Epidermal melanocyte (primary cell): Measurements from ENCODE around the gene NTMT1.
"Not testable (repeated sequence)": the region's sequence is repeated elsewhere in the genome, so short reads cannot be mapped to it uniquely, and the experiment has no call there.

Source experiments
- DNase-seq: peaks from one replicate; pipeline ENCODE4 v3.0.0; 2011; ENCODE audit warnings: low spot score; ENCODE audit not compliant: insufficient read length

NTMT1 gene, protein sequence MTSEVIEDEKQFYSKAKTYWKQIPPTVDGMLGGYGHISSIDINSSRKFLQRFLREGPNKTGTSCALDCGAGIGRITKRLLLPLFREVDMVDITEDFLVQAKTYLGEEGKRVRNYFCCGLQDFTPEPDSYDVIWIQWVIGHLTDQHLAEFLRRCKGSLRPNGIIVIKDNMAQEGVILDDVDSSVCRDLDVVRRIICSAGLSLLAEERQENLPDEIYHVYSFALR

DNA sequence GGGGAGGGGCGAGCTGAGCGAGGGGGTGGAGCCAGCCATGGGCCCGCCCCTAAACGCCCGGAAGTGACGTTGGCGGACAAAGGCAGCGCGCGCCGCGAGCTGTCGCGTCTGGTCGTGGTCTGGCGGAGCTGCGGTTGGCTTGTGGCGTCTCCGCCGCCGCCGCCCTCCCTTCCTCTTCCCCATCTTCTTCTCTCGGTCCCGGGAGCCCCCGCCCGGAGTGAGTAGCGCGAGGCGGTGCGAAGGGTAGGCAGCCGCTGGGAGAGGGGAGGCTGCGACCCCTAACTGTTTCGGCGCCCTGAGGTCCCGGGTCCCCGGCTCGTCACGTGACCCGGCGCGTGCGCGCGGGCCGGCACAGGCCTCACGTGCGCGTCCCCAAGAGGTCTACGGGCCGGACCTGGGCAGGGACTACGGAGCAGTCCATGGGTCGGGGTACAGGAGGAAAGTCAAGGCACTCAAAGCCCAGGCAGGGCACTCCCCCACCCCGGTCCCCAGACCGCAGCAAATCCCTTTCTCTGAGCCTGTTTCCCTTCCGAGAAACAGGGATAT is at the start of gene NTMT1:
Gene NTMT1, plus strand, starts transcription at position 85 of the 546 bp plus-strand sequence. CDS start 6,541 bp downstream, outside the sequence.
- DNase-seq = peak; percentile 91

DNA sequence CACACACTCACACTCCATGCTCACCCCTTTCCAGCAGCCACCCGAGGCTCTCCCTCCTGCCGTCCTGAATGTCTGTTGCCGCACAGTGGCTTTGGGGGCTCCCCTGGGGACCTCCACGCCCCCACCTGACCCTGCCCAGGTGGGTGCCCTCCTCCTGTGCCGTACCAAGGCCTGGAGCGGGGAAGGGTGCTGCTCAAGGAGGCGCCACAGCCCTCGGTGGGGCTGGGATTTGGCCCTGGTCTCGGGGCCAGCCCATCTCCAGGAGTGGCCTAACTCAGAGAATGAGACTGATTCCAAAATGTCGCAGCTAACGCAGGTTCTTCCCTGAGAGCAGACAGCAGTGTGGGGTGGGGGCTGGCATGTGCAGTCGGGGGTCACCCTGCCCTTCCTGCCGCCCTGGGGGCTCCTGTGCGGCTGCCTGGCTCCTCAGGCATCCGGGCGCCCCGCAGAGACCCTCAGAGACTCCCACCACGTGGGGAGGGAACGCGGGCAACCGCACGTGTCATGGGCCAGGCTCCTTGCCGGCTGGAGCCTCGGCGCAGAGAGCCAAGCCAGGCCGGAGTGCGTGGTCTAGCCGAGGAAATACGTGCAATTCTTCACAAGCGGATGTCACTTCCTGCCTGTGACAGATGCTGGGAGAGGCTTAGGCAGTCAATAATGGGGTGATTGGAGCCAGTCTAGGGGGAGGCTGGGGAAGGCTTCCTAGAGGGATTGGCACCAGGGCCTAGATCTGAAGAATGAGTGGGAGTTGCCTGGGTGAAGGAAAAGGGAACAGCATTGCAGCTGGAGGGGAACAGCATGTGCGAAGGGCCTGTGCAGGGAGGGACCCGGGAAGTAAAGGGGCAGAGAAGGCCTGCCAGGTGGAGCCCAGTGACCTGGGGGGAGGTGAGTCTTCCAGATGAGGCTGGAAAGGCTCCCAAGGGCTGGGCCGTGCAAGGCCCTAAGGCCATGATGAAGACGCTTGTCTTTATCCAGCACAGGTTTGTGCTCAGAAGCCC is 49.1 kb upstream of the NTMT1 start:
- no peak for DNase-seq

DNA sequence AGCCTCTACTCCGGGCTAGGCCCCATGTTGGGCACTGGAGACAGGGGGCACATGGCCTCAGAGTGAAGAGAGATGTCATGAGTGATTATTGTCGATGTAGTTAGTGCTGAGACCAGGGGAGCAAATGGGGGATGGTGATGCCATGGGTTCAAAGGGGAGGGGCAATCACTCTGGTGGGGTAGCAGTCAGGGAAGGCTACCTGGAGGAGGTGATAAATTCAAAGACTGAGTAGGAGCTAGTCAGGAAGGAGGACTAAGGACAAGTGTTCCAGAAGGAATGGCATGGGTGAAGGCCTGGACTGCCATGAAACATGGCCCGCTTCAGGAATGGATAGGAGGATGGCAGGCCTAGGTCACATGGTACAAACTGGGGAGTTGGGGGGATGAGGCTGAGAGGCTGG is 46.7 kb upstream of the NTMT1 start:
- no peak for DNase-seq

DNA sequence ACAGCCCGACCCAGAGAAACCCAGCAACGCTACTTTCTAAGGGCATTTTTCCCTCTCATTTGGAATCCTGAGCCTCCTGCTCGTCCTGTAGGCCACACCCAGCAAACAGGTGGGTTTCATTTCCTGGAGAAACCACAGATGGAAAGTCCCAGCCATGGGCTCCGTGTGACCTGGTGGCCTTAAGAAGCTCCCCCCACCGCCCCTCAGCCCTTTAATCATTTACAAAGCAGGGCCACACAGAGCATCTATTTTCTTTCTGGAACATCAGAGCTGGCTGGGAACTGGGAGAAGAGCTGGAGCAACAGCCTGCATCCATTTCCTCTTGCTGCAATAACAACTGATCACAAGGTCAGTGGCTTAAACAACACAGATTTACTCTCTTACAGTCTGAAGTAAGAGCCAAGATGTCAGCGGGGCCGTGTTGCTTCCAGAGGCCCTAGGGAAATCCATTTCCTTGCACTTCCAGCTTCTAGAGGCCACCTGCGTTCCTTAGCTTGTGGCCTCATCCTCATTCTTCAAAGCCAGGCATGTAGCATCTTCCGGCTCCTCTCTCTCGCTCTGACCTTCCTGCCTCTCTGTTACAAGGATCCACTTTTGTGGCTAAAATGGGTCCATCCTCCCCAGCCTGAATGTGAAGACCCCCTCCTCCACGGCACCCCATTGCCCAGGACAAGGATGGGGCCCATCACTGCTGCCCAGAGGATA is 45.6 kb upstream of the NTMT1 start:
- no peak for DNase-seq

DNA sequence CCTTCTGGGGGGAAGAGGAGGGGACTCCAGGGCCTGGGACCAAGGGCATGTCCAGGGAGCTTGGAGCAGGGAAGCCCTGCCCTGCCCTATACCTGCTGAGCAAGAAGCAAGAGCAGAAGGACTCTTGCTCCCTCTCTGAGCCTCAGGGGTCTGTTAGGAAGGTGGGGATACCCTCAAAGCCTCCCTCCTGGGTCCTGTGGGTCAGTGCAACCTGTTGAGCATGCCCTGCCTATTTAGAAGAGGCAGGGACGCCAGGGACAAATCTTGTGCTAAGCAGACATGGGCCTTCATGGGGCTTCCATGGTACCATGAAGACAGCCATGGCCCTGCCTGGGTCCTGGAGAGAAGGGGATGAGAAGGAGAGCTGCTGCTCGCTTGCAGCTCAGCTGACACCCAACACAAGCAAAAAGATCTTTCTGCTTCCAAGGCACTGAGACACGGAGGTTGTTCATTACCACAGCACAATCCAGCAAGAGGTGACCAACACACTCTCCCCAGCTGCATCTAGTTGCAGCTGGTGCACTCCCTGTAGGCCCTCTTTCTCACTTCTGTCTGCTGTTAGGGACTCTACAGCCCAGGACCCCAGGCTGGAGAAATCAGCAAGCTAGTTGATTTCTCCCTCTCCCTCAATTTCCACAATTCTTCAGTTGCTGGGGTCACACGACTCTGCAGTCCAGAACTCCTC is 44.3 kb upstream of the NTMT1 start:
- no peak for DNase-seq

DNA sequence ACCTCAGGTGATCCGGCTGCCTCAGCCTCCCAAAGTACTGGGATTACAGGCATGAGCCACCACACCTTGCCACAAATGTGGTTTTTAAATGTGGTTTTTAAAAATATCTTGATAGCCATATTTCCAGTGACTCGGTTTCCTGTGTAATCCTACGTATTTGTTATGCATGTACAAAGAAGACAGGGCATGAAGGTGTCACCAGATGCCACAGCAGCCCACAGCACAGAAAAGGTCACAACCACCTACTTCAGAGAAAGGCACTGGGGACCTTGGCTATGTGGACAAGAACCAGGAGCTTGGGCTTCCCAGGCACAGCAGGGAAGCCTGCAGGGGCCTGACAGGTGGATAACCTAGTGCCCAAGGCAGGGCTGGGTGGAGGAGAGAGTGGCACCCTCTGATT is 43.1 kb upstream of the NTMT1 start:
- no peak for DNase-seq

DNA sequence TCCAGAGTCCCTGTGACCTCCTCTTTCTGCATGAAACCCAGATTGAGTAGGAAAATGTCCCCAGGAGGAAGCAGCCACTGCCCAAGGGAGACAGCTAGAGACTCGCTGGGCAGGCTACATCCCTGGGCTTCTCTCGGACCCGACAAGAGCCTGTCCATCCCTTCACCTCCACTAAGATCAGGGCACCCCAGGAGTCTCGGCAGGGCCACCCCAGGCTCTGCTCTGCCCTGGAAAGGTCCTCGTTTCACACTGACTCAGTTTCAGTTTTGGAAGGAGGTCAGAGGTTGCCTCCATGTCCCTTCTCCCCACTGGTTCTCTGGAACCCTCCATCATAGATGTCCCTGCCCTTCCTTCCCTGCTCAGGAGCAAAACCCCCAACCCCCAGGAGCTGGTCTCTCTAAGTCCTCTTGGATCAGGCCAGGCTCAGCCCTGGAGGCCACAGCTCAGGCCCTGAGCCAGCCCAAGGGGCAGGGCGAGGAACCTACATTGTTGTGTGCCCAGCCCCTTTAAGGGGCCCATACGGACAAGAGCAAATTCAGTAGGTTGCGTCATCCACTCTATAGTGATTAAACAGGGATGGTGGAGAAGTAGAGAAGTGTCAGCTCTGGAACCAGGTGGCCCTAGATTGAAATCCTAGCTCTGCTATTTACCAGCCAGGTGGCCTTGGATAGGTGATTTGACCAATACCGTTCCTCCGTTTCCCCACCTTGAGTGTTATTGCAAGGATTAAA is 42.5 kb upstream of the NTMT1 start:
- DNase-seq = no peak

DNA sequence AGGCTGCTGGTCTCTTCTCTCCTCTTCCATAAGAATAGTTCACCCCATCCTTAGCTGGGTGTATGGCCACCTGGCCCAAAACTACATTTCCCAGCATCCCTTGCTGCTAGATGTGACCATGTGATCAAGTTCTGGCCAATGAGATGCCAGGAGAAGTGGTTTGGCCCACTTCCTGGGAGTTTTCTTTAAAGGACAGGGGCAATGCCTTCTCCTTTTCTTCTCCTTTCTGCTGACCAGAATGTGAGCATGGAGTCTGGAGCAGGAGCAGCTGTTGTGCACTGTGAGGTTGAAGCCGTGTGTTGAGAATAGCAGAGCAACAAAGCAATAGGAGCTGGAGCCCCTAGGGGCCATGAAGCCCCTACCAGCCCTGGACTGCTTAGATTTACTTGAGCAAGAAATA is 41.8 kb upstream of the NTMT1 start:
- DNase-seq = peak; percentile 88

DNA sequence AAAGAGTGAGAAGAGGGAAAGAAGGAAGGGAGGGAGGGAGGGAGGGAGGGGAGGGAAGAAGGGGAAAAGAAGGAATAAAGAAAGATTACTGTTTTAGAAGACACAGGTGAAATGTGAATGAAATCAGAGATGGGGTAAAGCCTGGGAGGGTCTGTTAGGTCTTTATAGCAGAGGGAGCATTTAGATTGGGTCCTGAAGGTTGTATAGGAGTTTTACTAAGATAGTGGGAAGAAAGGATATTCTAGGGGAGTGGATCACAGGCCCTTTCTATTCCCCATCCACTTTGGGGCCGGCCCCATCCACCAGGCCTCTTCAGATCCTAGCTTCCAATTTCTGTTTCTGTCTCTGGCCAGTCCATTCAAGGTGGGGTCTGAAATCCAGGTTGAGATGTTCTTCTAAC is 40.6 kb upstream of the NTMT1 start:
- DNase-seq = no peak

DNA sequence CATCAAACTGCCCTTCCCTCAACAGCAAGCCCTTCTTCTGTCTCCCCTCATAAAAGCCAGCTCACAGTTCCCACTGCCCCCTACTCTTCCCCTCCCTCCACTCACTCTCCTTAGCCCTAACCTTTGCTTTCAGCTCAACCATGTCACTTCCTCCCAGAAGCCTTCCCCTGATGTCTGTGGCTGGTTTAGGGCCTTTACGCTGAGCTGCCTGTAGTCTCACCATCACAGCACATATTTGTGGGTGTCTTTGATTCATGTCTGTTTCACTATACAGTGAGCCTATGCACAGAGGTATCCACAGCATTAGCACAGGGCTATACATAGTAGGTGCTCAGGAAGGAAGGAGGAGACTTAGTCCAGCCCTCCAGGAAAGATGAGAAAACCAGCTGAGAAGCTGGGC is 39.7 kb upstream of the NTMT1 start:
- no peak for DNase-seq

DNA sequence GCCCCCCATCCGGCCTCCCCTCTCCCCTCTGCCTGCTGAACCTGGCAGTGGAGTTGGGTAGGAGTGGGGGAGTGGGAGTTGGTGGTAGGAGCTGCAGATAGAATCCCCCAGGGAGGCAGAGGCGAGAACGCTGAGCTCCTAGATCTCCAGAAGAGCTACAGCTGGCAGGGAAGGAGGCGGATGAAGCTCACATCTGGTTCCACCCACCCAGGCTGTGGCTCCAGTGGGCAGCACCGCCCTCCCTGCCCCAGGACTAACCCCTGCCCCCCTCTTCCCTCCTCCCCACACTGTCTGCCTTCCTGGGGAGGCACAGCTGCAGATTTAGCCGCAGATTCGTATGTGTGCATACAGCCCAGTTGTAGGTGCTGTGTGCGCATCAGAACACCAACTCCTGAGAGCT is 39.3 kb upstream of the NTMT1 start:
- no peak for DNase-seq

DNA sequence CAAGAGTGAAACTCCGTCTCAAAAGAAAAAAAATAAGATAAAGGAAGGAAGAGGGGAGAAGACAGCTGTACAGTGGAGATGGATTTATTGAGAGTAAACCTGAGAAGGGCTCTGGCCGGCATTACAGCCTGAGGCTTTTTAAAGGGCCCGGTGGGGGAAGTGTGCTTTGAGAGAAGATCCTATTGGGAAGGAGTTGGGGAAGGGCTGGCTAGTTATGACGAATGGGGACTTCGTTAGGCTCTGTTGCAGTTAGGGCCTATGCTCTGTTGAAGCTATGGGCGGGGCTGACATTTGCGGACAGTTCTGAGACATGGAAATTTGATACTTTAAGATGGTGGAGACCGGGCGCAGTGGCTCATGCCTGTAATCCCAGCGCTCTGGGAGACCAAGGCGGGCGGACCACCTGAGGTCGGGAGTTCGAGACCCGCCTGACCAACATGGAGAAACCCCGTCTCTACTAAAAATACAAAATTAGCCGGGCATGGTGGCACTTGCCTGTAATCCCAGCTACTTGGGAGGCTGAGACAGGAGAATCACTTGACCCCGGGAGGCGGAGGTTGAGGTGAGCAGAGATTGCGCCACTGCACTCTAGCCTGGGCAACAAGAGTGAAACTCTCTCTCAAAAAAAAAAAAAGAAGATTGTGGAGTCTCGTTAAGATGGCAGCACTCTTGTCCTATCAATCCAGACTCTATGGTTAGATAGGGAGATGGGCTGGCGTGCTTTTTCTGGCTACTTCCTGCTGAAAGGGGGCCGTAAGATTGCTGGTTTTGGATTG is 38.3 kb upstream of the NTMT1 start:
- no peak for DNase-seq

DNA sequence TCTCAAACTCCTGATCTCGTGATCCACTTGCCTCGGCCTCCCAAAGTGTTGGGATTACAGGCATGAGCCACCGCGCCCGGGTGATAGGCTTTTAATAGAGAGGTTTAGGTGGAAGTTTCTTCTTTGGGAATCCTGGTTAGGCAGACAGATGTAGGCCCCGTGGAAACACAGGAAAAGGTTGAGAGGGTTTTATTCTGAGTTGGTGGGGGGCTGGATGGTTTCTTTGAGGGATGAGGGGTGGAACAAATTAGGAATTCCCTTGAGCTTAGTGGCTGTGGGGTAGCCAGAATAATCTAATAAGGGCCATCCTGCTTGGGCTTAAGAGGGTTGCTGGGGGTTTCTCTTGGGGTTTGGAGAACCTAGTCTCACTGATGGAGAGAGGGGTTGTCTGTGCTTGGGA is 35.5 kb upstream of the NTMT1 start:
- no peak for DNase-seq

DNA sequence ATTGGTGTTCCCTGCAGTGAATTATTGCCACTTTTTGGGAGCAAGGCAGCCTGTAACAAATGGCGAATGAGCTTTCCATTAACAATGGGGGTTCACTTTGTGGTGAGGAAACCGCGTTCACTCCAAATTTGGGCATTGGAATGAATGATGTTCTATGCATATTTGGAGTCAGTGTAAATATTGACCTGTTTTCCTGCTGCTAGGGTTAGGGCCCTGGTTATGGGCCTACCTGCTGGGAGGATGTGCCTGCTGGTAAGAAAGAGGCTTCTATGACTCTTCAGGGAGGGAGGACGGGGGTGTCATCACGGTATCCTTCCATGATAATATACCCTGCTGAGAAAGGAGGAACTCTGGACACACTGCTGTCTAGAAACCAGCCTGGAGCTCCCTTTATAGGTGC is 34.0 kb upstream of the NTMT1 start:
- DNase-seq = no peak

DNA sequence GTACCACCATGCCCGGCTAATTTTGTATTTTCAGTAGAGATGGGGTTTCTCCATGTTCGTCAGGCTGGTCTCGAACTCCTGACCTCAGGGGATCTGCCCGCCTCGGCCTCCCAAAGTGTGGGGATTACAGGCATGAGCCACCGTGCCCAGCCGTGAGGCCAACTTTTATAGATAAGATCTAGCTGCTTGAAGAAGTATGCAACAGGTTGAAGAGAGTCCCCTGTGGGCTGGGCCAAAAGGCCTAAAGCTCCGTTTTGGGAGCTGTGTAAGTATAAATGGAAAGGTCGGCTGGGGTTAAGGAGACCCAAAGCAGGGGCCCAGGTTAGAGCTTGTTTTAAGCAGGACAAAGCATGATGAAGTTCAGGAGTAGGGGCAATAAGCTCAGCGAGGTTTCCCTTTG is 33.2 kb upstream of the NTMT1 start:
- not testable (repeated sequence) for DNase-seq

DNA sequence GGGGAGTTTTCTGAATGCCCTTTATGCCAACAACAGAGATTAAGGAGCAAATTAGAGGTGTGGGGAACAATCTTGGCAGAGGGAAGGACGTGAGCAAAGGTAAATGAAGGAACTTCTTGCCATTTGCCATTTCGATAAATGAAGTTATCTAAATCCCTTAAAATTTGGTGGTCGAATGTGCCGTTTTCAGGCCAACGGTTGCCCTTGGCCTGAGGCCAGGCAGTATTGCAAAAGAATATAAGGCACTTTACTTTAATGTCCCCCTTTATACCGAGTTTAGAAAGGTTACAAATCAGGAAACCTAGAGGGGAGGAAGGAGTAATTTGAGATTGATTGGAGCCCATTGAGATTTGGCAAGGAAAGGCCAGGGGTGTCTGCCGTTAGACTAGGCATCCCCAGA is 31.3 kb upstream of the NTMT1 start:
- DNase-seq = no peak

DNA sequence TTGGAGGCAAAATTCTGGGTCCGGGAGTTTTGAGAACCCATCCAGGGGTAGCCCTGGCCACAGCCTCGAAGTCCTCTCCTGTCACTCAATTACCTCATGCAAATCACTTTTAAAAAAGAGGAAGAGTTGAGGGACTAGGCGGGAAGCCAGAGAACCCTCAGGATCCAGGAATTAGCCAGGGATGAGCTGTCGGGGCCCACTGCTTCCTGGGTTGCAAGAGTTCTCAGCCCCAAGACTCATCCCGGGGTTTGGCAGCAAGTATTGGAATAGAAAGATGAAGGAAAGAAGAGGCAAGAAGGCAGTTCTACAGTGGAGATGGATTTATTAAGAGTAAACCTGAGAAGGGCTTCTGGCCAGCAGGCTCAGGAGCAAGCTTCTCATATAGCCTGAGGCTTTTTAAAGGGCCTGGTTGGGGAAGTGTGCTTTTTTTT is 30.6 kb upstream of the NTMT1 start:
- no peak for DNase-seq

DNA sequence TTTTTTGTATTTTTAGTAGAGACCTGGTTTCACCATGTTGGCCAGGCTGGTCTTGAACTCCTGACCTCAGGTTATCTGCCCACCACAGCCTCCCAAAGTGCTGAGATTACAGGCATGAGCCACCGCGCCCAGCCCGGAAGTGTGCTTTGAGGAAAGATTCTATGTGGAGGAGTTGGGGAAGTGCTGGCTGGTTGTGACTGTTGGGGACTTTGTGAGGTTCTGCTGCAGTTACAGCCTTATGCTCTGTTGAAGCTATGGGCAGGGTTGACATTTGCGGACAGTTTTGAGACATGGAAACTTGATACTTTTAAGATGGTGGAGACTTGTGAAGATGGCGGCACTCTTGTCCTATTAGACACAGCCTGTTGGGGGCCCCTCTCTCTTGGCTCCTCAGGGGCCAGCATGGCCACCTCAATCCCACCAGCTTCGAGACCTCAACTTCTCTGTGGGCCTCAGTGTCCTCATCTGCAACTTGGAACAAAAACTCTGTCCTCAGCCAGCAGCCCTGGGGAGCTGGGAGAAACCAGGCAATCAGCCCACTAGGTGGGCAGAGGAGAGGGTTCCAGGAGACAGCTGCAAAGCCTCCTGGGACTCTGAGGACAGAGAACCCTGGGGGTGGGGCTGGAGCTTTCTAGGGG is 29.9 kb upstream of the NTMT1 start:
- DNase-seq = no peak
